Measurements from ENCODE around the gene NANOS3.

Gene NANOS3

GRCh38 chr19:13885826-13886365 lies 9.0 kb downstream of the NANOS3 start:
- DNase-seq (ENCODE audit: low spot score), result no peak

- no peak for DNase-seq (ENCODE audit: low spot score)
These were observed 10.1 kb downstream of the NANOS3 start for GRCh38 chr19:13887018-13887436.

- no peak for DNase-seq (ENCODE audit: low spot score)
These were observed 10.6 kb downstream of the NANOS3 start for GRCh38 chr19:13887517-13887916.

- no peak for DNase-seq (ENCODE audit: low spot score)
These were observed 11.3 kb downstream of the NANOS3 start for GRCh38 chr19:13888281-13888680.

GRCh38 chr19:13890136-13890535 lies 13.2 kb downstream of the NANOS3 start:
- no peak for DNase-seq (ENCODE audit: low spot score)

GRCh38 chr19:13892870-13893269 lies 15.9 kb downstream of the NANOS3 start:
- no peak for DNase-seq (ENCODE audit: low spot score)

GRCh38 chr19:13894552-13894951 lies 17.6 kb downstream of the NANOS3 start:
- DNase-seq (ENCODE audit: low spot score), result no peak

- DNase-seq (ENCODE audit: low spot score), result no peak
These were observed 19.3 kb downstream of the NANOS3 start for GRCh38 chr19:13896227-13896626.

GRCh38 chr19:13899393-13899792 lies 22.5 kb downstream of the NANOS3 start:
- no peak for DNase-seq (ENCODE audit: low spot score)

- no peak for DNase-seq (ENCODE audit: low spot score)
These were observed 23.1 kb downstream of the NANOS3 start for GRCh38 chr19:13899912-13900584.

GRCh38 chr19:13902993-13903555 lies 26.1 kb downstream of the NANOS3 start:
- peak; percentile 65 for DNase-seq (ENCODE audit: low spot score)

GRCh38 chr19:13905634-13906520 lies 28.9 kb downstream of the NANOS3 start, which contains the start of the genes BRME1 and CC2D1A:
TSS of gene BRME1 (minus strand) at chr19:13906117. CDS start at chr19:13904892, 1,225 bp downstream.
TSS of gene CC2D1A (plus strand) at chr19:13906201. CDS start at chr19:13906442, 241 bp downstream.
- DNase-seq (ENCODE audit: low spot score), result peak; percentile 94

- DNase-seq (ENCODE audit: low spot score), result peak; percentile 52
These were observed 29.6 kb downstream of the NANOS3 start for GRCh38 chr19:13906521-13906904.

GRCh38 chr19:13906910-13907309 lies 30.0 kb downstream of the NANOS3 start:
- DNase-seq (ENCODE audit: low spot score), result no peak

GRCh38 chr19:13908674-13909073 lies 31.7 kb downstream of the NANOS3 start:
- DNase-seq (ENCODE audit: low spot score), result no peak

GRCh38 chr19:13909430-13909829 lies 32.5 kb downstream of the NANOS3 start:
- DNase-seq (ENCODE audit: low spot score), result no peak

GRCh38 chr19:13913352-13913751 lies 36.4 kb downstream of the NANOS3 start:
- DNase-seq (ENCODE audit: low spot score), result no peak

- no peak for DNase-seq (ENCODE audit: low spot score)
These were observed 37.8 kb downstream of the NANOS3 start for GRCh38 chr19:13914777-13915176.

- DNase-seq (ENCODE audit: low spot score), result no peak
These were observed 41.0 kb downstream of the NANOS3 start for GRCh38 chr19:13917888-13918406.

- no peak for DNase-seq (ENCODE audit: low spot score)
These were observed 41.9 kb downstream of the NANOS3 start for GRCh38 chr19:13918726-13919411.

GRCh38 chr19:13920524-13920923 lies 43.6 kb downstream of the NANOS3 start:
- no peak for DNase-seq (ENCODE audit: low spot score)

All from NAMALWA (cell line).